ENCODE data around the gene ENTPD3.

- TF ChIP-seq CTCF (IDR thresholded peaks at IDR 0.05) (no peak), EZH2 (IDR thresholded peaks at IDR 0.05; ENCODE audit: borderline replicate concordance, insufficient read depth, low read depth, low read length, poor library complexity, severe bottlenecking) (no peak)
These were observed 45.8 kb downstream of the ENTPD3 start for GRCh38 chr3:40432793-40433192.
